ENCODE measurements around the gene HRH1.

DNA sequence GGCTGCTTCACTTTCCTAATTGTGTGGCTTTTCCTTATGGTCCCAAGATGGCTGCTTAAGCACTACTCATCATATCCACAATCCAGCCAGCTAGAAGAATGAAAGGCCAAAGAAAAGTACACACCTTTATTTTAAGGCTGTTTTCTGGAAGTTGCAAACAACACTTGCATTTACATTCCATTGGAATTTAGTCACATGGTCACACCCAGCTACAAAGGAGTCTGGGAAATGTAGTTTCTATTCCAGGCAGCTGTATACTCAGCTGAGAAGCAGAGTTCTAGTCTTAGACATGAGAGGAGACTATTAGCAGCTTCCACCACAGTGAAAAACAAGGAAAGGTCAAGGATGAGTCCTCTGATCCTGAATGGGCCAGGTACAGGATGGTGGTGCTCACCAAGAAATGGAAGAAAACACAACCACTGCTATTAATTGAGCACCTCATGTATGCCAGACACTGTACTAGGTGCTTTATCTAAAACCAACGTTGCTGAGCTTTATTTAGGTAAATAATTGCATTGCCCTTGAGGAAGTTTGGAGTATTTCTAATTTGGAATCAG, 89.9 kb downstream of the HRH1 start:
- no peak for TF ChIP-seq POLR2AphosphoS5 (IDR thresholded peaks at IDR 0.05; ENCODE audit: low read depth, low read length)
- TF ChIP-seq POLR2A (IDR thresholded peaks at IDR 0.05; ENCODE audit: low read depth, low read length), result no peak
